Measurements from ENCODE around the gene TWF2.

DNA sequence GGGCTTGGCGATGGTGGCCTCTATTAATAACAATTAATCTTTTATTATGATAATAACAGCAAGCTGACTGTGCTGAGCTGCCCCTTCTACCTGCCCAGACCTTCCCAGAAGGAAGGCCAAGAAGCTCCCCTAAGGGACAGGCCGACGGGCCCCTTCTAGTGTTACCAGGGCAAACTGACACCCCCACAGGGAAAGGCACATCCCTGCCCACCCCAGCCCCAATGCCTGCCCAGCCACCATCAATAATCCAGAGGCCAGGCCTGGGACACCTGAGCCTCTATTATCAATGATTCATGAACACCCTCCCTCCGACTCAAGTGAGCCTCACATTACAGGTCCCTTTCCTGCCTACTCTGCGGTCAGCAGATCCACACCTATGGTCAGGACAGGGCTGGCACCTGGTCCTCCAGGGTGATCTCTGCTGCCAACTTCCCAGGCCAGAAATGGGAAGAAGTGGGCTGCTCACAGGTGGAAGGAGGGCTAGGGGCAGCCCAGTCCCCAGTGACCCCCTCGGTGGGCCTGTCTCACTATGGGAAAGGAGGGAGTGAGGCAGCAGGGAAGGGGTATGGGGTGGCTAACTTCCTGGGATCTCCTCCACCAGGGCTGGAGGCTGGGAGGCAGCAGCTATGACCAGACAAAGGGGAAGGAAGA is 1.8 kb downstream of the TWF2 start:
- TF ChIP-seq EP300 (IDR thresholded peaks at IDR 0.05) (no peak), POLR2A (IDR thresholded peaks at IDR 0.05) (no peak), POLR2AphosphoS5 (IDR thresholded peaks at IDR 0.05) (no peak)
- TF ChIP-seq, protein P1, sequence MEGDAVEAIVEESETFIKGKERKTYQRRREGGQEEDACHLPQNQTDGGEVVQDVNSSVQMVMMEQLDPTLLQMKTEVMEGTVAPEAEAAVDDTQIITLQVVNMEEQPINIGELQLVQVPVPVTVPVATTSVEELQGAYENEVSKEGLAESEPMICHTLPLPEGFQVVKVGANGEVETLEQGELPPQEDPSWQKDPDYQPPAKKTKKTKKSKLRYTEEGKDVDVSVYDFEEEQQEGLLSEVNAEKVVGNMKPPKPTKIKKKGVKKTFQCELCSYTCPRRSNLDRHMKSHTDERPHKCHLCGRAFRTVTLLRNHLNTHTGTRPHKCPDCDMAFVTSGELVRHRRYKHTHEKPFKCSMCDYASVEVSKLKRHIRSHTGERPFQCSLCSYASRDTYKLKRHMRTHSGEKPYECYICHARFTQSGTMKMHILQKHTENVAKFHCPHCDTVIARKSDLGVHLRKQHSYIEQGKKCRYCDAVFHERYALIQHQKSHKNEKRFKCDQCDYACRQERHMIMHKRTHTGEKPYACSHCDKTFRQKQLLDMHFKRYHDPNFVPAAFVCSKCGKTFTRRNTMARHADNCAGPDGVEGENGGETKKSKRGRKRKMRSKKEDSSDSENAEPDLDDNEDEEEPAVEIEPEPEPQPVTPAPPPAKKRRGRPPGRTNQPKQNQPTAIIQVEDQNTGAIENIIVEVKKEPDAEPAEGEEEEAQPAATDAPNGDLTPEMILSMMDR (IDR thresholded peaks at IDR 0.05) = no peak

All from suprapubic skin (tissue), 4 donors.